Measurements from ENCODE around the gene TRAPPC1.
A peak's percentile ranks its signal among the peaks of the same experiment; 100 is the strongest.

The TRAPPC1 gene

DNA sequence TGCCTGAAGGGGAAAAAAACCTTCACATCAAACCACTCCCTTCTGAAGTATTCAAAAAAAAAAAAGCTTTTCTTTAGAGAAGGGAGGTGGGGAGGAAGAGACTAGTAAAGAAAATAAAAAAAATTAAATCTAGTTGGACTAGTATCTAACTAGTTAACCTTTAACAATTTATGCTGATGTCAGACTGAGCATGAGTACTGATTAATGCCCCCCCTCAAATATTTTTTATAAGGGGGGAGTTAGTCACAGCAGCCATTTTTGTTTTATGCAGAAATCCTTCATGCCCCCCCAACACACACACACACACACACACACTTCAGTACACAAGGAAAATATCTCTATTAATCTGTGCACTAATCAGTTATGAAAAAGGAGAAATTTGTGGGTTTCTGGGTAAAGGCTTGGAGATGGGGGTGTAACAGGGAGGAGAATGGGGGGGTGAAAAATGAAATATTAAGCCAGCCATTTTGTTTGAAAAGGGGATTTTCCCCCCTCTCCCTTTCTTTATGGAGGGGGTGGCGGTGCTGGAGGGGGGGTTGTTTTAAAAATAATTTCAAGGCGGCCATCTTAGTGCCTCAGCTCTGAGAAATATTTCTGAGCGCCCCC is 47.9 kb downstream of the TRAPPC1 start:
- H3K9me3 ChIP-seq (ENCODE audit: low read depth, low read length): no peaks in the 10 kb centered on the region
- H3K4me3 ChIP-seq: peak overlapping the region; percentile 82
- DNase-seq (ENCODE audit: low read depth, low spot score): no peak
- H3K27ac ChIP-seq: peak overlapping the region; percentile 99
- peaks cover 9% of the 10 kb centered on the region; the same call in 1 of the 2 replicates for H3K36me3 ChIP-seq (ENCODE audit: insufficient read depth, low read length)
- peak overlapping the region; percentile 91 for H3K9ac ChIP-seq (ENCODE audit: insufficient read length)
- TF ChIP-seq FOXP2 (optimal IDR thresholded peaks at IDR 0.05; ENCODE audit: control extremely low read depth, extremely low read length, insufficient read depth): no peak
- no peak for TF ChIP-seq EZH2 (IDR thresholded peaks at IDR 0.05)
- TF ChIP-seq POLR2AphosphoS5 (IDR thresholded peaks at IDR 0.05; ENCODE audit: borderline replicate concordance, low read depth, low read length): no peak

DNA sequence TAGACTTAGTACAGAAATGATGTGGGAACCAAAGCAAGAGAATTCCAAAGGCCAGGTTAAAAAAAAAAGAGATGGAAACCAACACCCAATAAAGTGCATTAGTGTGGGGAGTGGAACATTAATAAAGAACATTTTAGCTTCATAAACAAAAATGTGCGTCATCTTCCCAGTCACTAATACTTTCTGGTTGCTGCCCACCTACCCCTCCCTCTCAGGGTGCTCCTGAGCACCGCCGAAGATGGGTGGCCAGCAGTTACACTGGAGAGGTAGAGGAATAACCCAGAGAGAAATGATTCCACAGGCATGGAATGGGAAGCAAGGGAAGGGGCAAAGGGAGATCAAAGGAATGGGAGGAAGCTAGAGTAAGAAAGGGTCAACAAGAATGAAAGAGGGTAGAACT is 49.1 kb downstream of the TRAPPC1 start:
- Histone ChIP-seq H3K9ac (ENCODE audit: insufficient read length) (no peak overlapping the region), H3K4me3 (no peak overlapping the region; the same call in 1 of the 2 replicates), H3K9me3 (ENCODE audit: low read depth, low read length) (no peaks in the 10 kb centered on the region), H3K36me3 (ENCODE audit: insufficient read depth, low read length) (peaks cover 9% of the 10 kb centered on the region; the same call in 1 of the 2 replicates), H3K27ac (peak overlapping the region; percentile 99)
- DNase-seq (ENCODE audit: low read depth, low spot score): no peak
- TF ChIP-seq EZH2 (IDR thresholded peaks at IDR 0.05): no peak
- no peak for TF ChIP-seq POLR2AphosphoS5 (IDR thresholded peaks at IDR 0.05; ENCODE audit: borderline replicate concordance, low read depth, low read length)
- no peak for TF ChIP-seq FOXP2 (optimal IDR thresholded peaks at IDR 0.05; ENCODE audit: control extremely low read depth, extremely low read length, insufficient read depth)

DNA sequence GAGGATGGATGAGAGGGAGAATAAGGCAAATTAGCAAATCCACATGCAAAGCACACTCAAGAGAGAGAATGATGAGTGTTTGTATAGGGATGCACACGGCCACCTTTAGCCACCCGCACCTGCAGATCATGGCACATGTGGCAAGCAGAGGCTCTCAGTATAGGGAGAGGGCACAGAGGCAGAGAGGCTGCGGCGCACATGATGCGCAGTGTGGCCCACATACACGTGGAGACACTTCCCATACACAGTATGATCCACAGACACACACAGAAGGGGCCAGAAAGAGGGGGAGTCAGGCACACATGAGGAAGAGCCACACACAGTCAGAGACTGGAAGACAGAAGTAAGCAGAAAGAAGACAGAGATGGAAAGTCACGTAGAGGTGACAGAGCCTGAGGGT is 49.7 kb downstream of the TRAPPC1 start:
- DNase-seq (ENCODE audit: low read depth, low spot score): no peak
- H3K4me3 ChIP-seq: no peak overlapping the region
- no peak for TF ChIP-seq FOXP2 (optimal IDR thresholded peaks at IDR 0.05; ENCODE audit: control extremely low read depth, extremely low read length, insufficient read depth)
- TF ChIP-seq EZH2 (IDR thresholded peaks at IDR 0.05): no peak
- no peak for TF ChIP-seq POLR2AphosphoS5 (IDR thresholded peaks at IDR 0.05; ENCODE audit: borderline replicate concordance, low read depth, low read length)
- peak overlapping the region; percentile 42 for H3K9ac ChIP-seq (ENCODE audit: insufficient read length)
- H3K27ac ChIP-seq: peak overlapping the region; percentile 38; the same call in 1 of the 2 replicates
- H3K36me3 ChIP-seq (ENCODE audit: insufficient read depth, low read length): peaks cover 9% of the 10 kb centered on the region; the same call in 1 of the 2 replicates
- no peaks in the 10 kb centered on the region for H3K9me3 ChIP-seq (ENCODE audit: low read depth, low read length)

DNA sequence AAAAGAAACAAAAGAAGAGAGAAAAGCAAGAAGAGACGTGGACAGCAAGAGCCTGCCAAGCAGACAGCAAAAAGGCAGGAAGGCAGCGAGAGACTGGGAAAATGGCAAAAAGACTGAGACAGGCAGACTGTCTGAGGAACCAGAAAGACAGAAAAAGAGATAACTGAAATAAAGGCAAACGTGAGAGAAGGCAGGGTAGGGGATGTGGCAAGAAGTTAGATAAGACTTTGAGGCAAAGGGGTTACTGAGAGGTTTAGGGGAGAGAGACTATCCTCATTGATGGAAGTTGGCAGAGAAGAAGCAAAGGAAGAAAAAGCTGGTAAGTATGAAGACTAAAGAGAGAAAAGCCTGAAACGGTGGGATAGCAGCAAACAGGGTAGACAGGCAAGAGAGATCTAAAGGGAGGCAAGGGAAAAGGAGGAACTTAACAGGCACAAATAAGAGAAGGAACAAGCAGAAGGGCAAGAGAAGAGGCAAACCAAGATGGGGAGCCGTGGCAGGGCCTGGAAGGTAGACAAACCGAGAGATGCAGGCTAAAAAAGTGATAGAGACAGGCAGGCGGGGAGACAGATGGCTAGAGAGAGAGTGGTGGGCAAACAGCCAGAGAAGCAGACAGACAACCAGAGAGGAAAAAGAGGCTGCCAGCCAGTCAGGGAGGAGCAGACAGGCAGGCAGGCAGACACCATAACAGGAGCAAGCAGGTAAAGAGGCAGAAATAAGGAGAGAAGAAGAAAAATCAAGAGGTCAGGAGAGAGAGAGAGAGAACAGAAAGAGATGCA is 50.3 kb downstream of the TRAPPC1 start:
- DNase-seq (ENCODE audit: low read depth, low spot score): no peak
- TF ChIP-seq FOXP2 (optimal IDR thresholded peaks at IDR 0.05; ENCODE audit: control extremely low read depth, extremely low read length, insufficient read depth) (no peak), EZH2 (IDR thresholded peaks at IDR 0.05) (no peak), POLR2AphosphoS5 (IDR thresholded peaks at IDR 0.05; ENCODE audit: borderline replicate concordance, low read depth, low read length) (no peak)
- peaks cover 9% of the 10 kb centered on the region; the same call in 1 of the 2 replicates for H3K36me3 ChIP-seq (ENCODE audit: insufficient read depth, low read length)
- H3K9me3 ChIP-seq (ENCODE audit: low read depth, low read length): no peaks in the 10 kb centered on the region
- H3K27ac ChIP-seq: no peak overlapping the region
- no peak overlapping the region for H3K4me3 ChIP-seq
- H3K9ac ChIP-seq (ENCODE audit: insufficient read length): peak overlapping the region; percentile 29
